ENCODE results near the gene TK2.

GRCh38 chr16:66536525-66536924 lies 13.4 kb downstream of the TK2 start:
- TF ChIP-seq CTCF (IDR thresholded peaks at IDR 0.05) (no peak), POLR2A (IDR thresholded peaks at IDR 0.05) (no peak)

All from heart left ventricle (tissue), 13 donors.